ENCODE measurements around the gene BICDL1.
"Not testable (repeated sequence)": the region's sequence is repeated elsewhere in the genome, so short reads cannot be mapped to it uniquely, and the experiment has no call there.

Gene BICDL1

DNA sequence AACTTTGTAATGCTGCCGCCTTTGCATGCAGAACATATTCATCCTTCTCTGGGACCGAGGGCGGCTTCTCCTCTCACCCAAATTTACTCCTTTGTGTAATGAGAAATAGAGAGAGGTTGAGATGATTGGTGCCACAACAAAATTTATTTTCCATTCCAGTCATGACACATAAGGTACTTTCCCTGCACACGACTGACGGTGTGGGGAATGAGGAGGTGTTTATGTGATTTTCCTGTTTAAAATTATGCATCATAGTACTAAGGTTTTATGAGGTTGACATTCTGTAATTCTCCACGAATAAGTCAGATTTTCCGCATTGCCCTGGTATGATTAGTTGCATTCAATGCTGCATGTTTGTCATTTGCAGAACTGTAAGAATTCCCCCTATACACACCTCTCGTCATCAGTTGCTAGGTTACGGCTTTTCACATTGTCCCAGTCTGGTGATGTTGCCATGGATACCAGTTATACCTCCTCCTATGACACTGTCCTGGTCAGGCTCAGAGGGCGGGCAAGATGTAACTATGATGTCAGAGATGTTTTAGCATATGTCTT, 23.1 kb downstream of the BICDL1 start:
- no peak overlapping the region for H3K4me3 ChIP-seq (ENCODE audit: low read depth, low read length)
- CTCF ChIA-PET = no interaction called here

DNA sequence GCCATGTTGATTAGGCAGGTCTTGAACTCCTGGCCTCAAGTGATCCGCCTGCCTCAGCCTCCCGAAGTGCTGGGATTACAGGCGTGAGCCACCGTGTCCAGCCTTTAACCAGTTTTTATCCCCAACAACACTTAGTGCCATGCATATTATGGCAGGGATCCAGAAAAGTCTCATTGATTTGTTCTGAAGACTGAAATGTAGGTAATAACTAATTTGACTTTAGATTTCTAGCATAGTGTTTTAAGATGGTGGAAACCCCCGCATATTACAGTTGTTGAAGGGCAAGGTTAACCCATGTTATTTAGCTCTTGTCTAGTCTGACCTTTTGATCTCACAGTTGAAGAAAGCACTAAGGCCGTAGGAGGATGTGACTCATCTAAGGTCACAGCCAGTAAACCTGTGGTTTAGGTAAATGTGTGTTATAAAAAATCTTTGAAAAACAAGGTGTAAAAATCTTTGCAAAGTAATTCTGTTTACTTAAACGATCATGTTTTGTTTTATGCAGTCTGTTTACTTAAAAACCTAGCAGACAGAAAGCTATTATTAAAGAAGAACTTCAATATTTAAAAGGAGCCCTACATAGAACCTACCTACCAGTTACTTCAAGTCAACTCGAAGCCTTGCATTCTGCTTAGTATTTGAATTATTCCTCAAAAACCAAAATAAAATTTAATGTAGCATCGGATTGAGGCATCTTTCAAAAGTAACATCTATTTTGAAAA, 24.8 kb downstream of the BICDL1 start:
- Histone ChIP-seq H3K27ac (ENCODE audit: extremely low read depth, low read depth, low read length) (no peak overlapping the region), H3K9me3 (ENCODE audit: control insufficient read depth, insufficient read depth, low read depth, low read length) (no peaks in the 10 kb centered on the region), H3K4me1 (ENCODE audit: control insufficient read depth, insufficient read depth, low read length) (no peaks in the 10 kb centered on the region), H3K36me3 (ENCODE audit: control insufficient read depth in 2 of 2, insufficient read depth in 1 of 2, low read length in 2 of 2) (no peaks in the 10 kb centered on the region), H3K4me3 (ENCODE audit: low read depth, low read length) (no peak overlapping the region)
- ChIA-PET CTCF (no interaction called here), POLR2A (no interaction called here)
- TF ChIP-seq, protein P1, sequence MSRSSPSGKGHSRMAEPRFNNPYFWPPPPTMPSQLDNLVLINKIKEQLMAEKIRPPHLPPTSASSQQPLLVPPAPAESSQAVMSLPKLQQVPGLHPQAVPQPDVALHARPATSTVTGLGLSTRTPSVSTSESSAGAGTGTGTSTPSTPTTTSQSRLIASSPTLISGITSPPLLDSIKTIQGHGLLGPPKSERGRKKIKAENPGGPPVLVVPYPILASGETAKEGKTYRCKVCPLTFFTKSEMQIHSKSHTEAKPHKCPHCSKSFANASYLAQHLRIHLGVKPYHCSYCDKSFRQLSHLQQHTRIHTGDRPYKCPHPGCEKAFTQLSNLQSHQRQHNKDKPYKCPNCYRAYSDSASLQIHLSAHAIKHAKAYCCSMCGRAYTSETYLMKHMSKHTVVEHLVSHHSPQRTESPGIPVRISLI (tag by site-specific recombination; IDR thresholded peaks at IDR 0.05) = no peak
- TF ChIP-seq, protein P2, sequence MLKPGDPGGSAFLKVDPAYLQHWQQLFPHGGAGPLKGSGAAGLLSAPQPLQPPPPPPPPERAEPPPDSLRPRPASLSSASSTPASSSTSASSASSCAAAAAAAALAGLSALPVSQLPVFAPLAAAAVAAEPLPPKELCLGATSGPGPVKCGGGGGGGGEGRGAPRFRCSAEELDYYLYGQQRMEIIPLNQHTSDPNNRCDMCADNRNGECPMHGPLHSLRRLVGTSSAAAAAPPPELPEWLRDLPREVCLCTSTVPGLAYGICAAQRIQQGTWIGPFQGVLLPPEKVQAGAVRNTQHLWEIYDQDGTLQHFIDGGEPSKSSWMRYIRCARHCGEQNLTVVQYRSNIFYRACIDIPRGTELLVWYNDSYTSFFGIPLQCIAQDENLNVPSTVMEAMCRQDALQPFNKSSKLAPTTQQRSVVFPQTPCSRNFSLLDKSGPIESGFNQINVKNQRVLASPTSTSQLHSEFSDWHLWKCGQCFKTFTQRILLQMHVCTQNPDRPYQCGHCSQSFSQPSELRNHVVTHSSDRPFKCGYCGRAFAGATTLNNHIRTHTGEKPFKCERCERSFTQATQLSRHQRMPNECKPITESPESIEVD (tag by site-specific recombination; IDR thresholded peaks at IDR 0.05) = peak; percentile 48
- TF ChIP-seq, protein P3, sequence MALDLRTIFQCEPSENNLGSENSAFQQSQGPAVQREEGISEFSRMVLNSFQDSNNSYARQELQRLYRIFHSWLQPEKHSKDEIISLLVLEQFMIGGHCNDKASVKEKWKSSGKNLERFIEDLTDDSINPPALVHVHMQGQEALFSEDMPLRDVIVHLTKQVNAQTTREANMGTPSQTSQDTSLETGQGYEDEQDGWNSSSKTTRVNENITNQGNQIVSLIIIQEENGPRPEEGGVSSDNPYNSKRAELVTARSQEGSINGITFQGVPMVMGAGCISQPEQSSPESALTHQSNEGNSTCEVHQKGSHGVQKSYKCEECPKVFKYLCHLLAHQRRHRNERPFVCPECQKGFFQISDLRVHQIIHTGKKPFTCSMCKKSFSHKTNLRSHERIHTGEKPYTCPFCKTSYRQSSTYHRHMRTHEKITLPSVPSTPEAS (tag by site-specific recombination; IDR thresholded peaks at IDR 0.05) = no peak

More for the DNA sequence above, 23.1 kb downstream of the BICDL1 start:
- Histone ChIP-seq H3K9me3 (ENCODE audit: control insufficient read depth, insufficient read depth, low read depth, low read length) (no peaks in the 10 kb centered on the region), H3K27ac (ENCODE audit: extremely low read depth, low read depth, low read length) (no peak overlapping the region), H3K36me3 (ENCODE audit: control insufficient read depth in 2 of 2, insufficient read depth in 1 of 2, low read length in 2 of 2) (no peaks in the 10 kb centered on the region), H3K4me1 (ENCODE audit: control insufficient read depth, insufficient read depth, low read length) (no peaks in the 10 kb centered on the region)
- TF ChIP-seq GLI4 (tag by site-specific recombination; IDR thresholded peaks at IDR 0.05) (no peak), ZNF747 (tag by site-specific recombination; IDR thresholded peaks at IDR 0.05) (no peak), ZNF169 (tag by site-specific recombination; IDR thresholded peaks at IDR 0.05) (no peak), ZNF629 (tag by site-specific recombination; IDR thresholded peaks at IDR 0.05) (peak; percentile 39; the same call in 1 of the 2 replicates), ZNF266 (tag by site-specific recombination; IDR thresholded peaks at IDR 0.05; ENCODE audit: low read depth) (no peak), ZNF777 (tag by site-specific recombination; IDR thresholded peaks at IDR 0.05; ENCODE audit: borderline replicate concordance) (no peak), ZNF302 (tag by site-specific recombination; IDR thresholded peaks at IDR 0.05; ENCODE audit: low read depth) (no peak), ZNF292 (tag by site-specific recombination; IDR thresholded peaks at IDR 0.05; ENCODE audit: borderline replicate concordance, low read depth) (no peak), KLF8 (tag by site-specific recombination; IDR thresholded peaks at IDR 0.05) (no peak), ZNF112 (tag by site-specific recombination; IDR thresholded peaks at IDR 0.05) (no peak), GFI1B (tag by site-specific recombination; IDR thresholded peaks at IDR 0.05) (no peak), ZNF610 (tag by site-specific recombination; IDR thresholded peaks at IDR 0.05; ENCODE audit: borderline replicate concordance) (no peak)
- TF ChIP-seq, protein P4, sequence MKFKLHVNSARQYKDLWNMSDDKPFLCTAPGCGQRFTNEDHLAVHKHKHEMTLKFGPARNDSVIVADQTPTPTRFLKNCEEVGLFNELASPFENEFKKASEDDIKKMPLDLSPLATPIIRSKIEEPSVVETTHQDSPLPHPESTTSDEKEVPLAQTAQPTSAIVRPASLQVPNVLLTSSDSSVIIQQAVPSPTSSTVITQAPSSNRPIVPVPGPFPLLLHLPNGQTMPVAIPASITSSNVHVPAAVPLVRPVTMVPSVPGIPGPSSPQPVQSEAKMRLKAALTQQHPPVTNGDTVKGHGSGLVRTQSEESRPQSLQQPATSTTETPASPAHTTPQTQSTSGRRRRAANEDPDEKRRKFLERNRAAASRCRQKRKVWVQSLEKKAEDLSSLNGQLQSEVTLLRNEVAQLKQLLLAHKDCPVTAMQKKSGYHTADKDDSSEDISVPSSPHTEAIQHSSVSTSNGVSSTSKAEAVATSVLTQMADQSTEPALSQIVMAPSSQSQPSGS (tag by site-specific recombination; IDR thresholded peaks at IDR 0.05; ENCODE audit: low read depth) = 0 out of 2 replicates have a peak, but pooled peaks have one; percentile 43
- TF ChIP-seq, protein P5, sequence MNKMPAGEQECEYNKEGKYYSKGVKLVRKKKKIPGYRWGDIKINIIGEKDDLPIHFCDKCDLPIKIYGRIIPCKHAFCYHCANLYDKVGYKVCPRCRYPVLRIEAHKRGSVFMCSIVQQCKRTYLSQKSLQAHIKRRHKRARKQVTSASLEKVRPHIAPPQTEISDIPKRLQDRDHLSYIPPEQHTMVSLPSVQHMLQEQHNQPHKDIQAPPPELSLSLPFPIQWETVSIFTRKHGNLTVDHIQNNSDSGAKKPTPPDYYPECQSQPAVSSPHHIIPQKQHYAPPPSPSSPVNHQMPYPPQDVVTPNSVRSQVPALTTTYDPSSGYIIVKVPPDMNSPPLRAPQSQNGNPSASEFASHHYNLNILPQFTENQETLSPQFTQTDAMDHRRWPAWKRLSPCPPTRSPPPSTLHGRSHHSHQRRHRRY (tag by site-specific recombination; IDR thresholded peaks at IDR 0.05) = no peak
- TF ChIP-seq, protein P6, sequence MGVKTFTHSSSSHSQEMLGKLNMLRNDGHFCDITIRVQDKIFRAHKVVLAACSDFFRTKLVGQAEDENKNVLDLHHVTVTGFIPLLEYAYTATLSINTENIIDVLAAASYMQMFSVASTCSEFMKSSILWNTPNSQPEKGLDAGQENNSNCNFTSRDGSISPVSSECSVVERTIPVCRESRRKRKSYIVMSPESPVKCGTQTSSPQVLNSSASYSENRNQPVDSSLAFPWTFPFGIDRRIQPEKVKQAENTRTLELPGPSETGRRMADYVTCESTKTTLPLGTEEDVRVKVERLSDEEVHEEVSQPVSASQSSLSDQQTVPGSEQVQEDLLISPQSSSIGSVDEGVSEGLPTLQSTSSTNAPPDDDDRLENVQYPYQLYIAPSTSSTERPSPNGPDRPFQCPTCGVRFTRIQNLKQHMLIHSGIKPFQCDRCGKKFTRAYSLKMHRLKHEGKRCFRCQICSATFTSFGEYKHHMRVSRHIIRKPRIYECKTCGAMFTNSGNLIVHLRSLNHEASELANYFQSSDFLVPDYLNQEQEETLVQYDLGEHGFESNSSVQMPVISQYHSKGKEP (tag by site-specific recombination; IDR thresholded peaks at IDR 0.05) = 0 out of 2 replicates have a peak, but pooled peaks have one; percentile 17
- TF ChIP-seq, protein P7, sequence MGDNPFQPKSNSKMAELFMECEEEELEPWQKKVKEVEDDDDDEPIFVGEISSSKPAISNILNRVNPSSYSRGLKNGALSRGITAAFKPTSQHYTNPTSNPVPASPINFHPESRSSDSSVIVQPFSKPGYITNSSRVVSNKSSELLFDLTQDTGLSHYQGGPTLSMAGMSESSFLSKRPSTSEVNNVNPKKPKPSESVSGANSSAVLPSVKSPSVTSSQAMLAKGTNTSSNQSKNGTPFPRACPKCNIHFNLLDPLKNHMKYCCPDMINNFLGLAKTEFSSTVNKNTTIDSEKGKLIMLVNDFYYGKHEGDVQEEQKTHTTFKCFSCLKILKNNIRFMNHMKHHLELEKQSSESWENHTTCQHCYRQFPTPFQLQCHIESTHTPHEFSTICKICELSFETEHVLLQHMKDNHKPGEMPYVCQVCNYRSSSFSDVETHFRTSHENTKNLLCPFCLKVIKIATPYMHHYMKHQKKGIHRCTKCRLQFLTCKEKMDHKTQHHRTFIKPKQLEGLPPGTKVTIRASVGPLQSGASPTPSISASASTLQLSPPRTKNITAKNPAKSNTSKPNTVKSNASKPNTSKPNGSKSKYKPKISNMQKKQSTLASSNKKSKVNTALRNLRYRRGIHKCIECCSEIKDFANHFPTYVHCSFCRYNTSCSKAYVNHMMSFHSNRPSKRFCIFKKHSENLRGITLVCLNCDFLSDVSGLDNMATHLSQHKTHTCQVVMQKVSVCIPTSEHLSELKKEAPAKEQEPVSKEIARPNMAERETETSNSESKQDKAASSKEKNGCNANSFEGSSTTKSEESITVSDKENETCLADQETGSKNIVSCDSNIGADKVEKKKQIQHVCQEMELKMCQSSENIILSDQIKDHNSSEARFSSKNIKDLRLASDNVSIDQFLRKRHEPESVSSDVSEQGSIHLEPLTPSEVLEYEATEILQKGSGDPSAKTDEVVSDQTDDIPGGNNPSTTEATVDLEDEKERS (tag by site-specific recombination; IDR thresholded peaks at IDR 0.05) = no peak
- POLR2A ChIA-PET = no interaction called here

DNA sequence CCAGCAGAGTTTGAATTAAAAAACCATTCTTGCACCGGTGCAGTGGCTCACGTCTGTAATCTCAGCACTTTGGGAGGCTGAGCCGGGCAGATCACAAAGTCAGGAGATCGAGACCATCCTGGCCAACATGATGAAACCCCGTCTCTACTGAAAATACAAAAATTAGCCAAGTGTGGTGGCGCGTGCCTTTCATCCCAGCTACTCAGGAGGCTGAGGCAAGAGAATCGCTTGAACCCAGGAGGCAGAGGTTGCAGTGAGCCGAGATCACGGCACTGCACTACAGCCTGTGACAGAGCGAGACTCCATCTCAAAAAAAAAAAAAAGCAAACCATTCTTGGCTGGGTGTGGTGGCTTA, 25.3 kb downstream of the BICDL1 start:
- H3K4me1 ChIP-seq (ENCODE audit: control insufficient read depth, insufficient read depth, low read length); H3K9me3 ChIP-seq (ENCODE audit: control insufficient read depth, insufficient read depth, low read depth, low read length); CTCF ChIA-PET; H3K4me3 ChIP-seq (ENCODE audit: low read depth, low read length); H3K36me3 ChIP-seq (ENCODE audit: control insufficient read depth in 2 of 2, insufficient read depth in 1 of 2, low read length in 2 of 2); H3K27ac ChIP-seq (ENCODE audit: extremely low read depth, low read depth, low read length): not testable (repeated sequence)
- POLR2A ChIA-PET = interaction anchor here (0.7 kb wide), 1 partner anchor 17 kb away, joined by 3 read pairs; no protein-coding TSS in a partner anchor
